HG02759 (cell line): Measurements from ENCODE around the gene C4orf54.

Experiments
- ATAC-seq: cut with Tn5 transposase; IDR thresholded peaks from one replicate; pipeline ENCODE4 v1.9.1; 2021; ENCODE audit warnings: mild to moderate bottlenecking, moderate library complexity; ENCODE audit not compliant: unreplicated experiment

Gene C4orf54

DNA sequence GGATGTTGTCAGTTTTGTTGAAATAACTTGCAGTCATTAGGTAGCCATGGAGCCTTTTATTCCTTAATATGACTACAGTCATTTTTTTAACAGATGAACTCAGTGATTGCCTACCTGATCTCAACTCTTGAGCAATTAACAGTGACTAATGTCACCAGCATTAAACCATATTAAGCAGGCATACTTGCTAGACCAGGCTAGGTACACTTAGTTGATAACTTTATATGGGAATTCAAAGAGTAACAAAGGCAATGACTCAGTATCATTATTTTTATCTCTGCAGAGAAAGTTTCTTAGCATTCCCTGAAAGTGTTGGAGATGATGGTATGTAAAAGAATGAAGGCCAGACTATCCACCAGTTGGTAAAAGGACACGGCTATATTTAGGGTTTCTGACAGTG is at the start of gene C4orf54:
TSS of gene C4orf54 (minus strand) at position 31 of the 400 bp plus-strand sequence. CDS start 3,180 bp downstream, outside the sequence.
- no peak for ATAC-seq

DNA sequence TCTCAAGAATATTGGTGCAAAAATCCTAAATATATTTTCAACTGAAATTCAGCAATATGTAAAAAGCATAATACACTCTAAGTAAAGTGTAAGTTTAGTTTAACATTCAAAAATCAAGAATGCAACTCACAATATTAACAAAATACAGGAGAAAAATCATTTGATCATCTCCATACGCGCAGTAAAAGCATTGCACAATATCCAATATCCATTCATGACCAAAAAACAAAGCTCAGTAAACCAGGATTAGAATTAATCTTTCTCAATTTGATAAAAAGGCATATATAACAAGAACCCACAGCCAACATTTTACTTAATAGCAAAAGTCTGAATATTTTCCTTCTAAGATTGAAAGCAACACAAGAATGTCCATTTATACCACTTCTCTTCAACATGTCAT is 48.3 kb upstream of the C4orf54 start:
- no peak for ATAC-seq

DNA sequence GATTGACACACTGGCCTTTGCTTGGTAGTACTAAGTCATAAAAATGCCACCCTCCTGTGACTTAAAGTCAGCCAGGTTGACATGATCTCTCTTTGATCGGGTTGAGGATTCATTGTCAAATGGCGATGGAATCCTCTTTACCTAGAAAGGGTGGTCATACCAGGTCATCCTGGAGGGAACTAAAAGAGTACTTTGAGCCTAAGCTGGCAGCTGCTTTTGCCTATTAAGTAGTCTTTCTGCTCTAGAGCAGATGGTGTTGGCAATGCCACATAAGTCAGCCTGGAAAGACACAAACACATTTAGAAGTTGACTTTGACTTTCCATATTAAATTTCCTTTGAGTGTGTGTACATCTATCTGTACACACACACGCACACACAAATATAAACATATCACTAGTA is 39.2 kb upstream of the C4orf54 start:
- no peak for ATAC-seq

DNA sequence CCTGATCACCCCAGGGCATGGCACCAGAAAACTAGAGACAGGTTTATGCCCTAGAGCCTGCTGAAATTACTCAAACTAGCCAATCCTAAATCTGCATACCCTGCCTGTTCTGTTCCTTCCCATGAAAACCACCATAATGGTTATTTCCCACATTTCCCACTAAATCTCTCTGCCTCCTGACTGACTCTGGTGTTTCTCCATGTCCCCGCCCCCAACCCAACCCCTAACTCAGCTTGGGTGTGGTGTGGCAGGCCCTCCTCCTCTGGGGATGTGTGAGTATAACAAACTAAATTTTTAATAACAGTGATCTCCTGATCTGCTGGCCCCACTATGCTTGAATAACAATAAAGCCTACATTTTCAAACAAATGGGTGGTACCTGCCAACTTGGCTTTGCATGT is 35.5 kb upstream of the C4orf54 start:
- ATAC-seq, result no peak

DNA sequence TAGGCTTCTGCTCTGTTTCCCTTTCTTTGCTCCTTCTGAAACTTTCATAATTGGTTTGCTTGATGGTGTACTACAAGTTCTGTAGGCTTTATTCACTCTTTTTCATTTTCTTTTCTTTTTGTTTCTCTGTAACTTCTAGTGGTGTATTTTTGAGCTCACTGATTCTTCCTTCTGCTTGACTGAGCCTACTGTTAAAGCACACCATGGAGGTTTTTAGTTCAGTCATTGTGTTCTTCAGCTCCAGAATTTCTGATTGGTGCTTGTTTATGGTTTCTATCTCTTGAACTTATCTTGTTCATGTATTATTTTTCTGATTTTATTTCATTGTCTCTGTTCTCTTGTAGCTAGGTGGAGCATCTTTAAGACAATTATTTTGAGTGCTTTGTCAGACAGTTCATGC is 33.4 kb upstream of the C4orf54 start:
- ATAC-seq, result no peak

DNA sequence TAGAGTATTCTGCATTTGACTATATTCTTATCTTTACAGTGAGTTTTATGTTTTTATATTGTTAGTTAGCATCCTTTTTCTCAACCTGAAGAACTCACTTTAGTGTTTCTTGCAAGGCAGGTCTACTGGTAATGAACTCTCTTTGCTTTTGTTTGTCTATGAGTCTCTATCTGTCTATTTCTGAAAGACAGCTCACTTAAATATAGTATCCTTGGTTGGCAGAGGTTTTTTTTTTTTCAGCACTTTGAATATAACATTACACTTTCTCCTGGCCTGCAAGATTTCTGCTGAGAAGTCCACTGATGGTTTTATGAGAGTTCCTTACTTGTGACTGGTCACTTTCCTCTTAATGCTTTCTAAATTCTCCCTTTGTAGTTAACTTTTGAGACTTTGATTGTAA is 32.8 kb upstream of the C4orf54 start:
- no peak for ATAC-seq

DNA sequence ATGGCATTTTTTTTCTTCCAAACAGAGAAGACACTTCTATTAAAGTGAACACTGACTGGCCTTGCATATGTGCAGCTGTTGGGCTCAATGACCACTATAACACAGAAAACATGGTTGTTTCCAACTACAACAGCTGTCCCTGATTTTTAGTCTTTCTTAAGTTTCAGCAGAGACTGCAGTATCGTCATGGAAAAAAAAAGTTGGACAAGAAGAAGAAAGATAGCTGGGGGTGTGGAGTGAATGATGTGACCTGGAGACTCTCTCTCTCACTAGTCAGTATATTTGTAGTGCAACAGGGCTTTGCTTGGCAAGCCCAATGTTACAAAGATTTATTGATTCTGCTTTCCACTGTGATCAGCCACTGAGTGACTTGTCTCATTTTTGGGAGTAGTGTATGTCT is 29.5 kb upstream of the C4orf54 start:
- no peak for ATAC-seq

DNA sequence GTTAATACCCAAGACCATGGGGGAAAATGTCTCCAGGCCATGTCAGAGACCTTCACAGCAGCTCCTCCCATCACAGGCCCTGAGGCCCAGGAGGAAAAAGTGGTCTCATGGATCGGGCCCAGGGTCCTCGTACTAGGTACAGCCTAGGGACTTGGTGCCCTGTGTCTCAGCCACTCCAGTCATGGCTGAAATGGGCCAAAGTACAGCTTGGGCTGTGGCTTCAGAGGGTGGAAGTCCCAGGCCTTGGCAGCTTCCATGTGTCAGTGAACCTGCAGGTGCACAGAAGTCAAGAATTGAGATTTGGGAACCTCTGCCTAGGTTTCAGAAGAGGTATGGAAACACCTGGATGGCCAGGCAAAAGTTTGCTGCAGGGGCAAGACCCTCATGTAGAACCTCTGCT is 27.6 kb upstream of the C4orf54 start:
- no peak for ATAC-seq

DNA sequence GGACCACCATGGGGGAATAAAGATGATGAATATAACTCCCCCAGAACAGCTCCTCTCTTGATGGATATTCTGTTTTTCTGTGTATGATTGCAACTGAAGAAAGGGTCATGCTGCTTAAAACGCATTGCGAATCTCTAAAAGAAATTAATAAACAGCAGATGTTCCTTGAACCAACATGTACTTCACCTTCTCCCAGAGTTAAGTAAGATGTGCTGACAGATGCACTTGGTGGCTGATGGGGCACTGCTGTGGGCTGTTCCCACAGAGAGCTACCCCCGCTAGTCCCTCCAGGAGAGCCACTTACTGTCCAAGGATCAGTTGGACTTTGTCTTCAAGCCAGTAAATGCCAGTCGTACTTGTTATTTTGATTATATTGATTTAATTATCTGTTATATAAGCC is 26.3 kb upstream of the C4orf54 start:
- ATAC-seq, result no peak

DNA sequence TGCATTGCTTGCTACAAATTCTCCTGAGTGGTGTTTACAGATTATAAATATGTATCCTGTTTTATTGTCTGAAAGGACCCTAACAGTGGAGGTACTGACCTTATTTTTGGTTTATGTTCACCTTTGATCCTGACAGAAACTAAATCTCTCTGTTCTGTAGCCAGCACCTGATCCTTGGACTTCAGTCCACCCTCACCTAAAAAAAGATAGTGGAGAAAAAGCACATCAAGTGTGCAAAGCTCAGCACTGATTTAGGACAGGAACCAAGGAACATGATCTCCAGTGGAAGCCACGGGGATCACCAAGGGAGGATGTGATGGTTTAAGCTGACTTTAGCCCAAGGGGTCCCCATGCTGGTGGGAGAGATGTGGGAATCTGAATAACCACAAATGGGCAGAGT is 22.3 kb upstream of the C4orf54 start:
- ATAC-seq, result no peak

DNA sequence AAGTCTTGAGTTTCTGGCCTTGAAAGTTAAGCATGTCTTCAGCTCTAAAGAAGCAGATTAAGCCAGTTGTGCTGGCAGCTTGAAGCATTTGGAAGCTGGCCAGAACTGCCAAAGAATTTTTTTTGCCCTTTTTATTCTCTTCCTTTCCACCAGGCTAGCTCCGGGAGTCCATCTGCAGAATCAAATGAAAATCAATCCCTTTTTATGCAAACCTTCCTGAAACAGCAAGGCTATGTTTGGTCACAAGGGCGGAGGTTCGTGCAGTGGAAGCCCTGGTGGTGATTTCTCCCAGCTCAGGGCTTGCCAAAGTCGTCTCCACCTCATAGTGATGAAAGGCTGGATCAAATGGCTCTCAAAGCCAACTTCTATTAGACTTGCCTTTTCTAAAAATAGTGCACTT is 21.6 kb upstream of the C4orf54 start:
- no peak for ATAC-seq

DNA sequence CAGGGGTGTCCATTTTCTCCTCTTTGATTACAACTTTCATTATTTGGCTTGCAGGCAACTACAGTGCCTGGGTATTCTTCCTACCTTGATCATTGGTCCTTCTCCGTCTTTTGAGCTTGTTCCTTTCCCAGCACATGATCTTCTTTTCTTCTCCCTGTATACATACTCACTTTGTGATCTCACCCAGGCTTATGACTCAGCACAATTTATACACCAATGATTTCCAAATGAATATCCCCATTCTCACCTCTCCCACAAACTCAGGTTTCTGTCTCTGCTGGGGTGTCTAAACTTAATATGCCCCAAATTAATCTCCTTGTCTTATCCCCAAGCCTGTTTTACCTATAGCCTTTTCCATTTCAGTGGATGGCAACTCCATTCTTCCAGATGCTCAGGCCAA is 19.5 kb upstream of the C4orf54 start:
- no peak for ATAC-seq

DNA sequence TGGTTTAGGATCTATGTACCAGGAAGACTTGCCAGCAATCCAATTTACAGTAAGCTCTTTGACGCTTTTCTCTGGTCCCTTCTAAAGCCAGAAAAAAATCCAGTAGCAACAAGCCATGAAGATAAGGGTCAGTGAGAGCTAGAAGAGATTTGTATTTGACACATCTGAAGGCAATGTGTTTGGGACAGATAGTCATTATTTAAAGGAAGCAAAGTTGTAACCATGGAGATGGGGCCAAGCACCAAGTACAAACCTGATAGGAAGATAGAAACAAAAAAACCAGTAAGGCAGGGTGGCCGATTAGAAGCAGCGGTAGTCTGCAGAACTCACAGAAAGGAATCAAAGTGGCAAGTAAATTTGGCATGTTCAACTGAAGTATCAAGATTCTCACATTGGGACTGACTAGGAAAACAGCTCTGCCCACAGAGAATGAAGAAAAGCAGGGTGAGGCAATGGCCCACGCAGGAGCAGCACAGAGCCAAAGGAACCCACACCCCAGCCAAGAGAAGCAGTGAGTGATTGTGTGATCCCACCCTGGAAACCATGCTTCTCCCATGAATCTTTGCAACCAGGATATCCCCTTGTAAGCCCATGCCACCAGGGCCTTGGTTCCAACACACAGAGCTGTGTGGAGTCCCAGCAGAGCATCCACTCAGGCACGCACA is 12.9 kb upstream of the C4orf54 start:
- no peak for ATAC-seq

DNA sequence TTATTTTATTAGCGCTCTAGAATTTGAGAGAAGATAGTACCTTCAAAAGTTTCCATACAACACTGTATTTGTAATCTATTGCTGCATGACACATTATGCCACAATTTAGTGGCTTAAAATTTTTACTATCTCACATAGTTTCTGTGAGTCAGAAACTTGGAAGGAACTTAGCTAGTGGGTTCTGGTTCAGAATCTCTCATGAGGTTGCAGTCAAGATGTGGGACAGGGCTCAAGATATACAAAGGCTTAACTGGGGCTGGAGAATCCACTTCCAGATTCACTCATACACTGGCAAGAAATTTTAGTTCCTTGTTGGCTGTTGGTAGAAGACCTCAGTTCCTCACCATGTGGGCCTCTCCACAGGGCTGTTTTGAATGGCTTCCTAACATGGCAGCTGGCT is 11.5 kb upstream of the C4orf54 start:
- ATAC-seq, result no peak

DNA sequence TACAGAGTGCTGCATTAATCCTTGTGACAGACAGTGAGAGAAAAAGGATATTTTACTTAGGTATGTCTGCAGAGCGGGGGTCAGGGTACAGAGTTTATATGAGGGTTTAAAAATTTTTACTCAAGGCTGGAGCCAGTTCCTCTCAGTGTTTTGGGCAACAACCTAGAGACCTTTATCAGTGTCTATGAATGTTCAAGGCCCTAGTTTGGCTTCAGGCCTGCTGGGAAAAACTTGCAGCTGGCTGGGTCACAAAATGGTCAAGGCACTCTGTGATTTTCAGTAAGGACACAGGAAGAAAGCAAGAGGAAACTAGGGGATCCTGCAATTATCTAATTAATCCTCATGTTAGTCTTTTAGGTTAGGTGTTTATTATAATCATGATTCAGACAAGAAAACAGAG is 10.8 kb upstream of the C4orf54 start:
- ATAC-seq, result no peak

DNA sequence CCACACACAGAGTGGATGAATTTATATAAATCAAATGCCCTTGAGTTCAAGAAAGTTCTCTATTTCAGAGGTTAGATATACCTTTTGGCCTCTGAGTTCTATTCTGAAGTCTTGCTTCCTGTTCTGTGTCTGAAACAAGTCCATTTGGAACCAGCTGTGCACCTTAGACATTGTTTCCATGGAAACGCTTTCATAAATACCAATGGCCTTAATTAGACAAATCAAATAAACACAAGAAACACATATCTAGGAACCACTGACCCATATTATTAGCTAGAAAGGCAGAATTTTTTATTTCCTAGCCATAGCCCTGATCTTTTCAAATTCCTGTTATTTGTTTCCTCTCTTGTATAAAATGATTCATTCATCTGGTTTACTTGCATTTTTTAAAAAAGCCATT is 8.4 kb upstream of the C4orf54 start:
- no peak for ATAC-seq

DNA sequence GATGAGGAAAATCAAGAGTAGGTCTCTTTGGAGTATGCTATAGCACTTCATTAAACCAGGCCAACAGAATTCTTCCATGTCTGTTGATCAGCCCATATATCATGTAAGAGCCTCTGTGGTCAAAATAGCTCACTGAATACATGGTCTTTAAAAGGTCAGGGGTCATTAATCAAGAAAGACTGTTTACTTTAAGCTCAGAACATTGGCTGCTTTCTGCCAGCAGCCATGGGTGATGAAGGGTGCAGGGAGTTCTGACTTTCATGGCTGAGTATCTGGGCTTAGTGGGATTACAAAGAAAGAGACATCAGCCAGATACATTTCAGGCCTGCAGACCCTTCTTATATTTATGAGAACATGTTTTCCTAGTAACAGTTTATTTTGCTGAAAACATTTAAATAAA is 7.1 kb upstream of the C4orf54 start:
- no peak for ATAC-seq

DNA sequence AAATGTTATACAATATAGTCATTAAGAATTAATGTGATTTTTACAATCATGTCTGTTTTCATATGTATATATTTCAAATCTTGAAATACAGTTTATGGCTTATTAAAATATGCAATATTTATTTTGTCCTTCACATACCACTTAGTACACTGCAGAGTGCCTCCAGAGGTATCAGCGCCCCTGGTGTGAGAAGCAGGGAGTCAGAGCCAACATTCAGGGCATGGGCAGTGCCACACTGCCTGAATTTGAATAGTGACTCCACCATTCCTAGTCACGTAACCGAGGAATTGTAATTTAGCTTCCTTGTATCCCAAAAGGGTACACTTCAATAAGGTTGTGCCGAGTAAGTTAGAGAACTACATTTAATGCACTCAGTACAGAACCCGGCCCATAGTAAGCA is 4.3 kb upstream of the C4orf54 start:
- ATAC-seq, result no peak

DNA sequence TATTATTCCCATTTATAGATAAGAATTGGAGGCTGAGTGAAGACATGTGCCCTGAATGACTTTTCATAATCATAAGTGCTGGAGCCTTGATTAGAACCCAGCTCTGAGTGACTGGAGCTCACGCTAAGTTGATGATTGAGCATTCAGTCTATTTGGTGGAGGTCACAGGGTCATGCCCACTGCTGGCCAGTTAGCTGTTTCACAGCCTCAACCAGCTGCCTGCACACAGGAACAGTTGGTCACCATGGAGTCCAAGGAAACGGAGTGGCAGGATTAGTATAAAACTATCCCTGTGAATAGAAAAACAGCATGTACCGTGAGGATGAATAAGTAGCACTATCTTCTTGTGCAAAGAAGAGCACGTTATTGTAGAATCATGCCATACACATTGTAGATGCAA is 1.0 kb upstream of the C4orf54 start:
- no peak for ATAC-seq

DNA sequence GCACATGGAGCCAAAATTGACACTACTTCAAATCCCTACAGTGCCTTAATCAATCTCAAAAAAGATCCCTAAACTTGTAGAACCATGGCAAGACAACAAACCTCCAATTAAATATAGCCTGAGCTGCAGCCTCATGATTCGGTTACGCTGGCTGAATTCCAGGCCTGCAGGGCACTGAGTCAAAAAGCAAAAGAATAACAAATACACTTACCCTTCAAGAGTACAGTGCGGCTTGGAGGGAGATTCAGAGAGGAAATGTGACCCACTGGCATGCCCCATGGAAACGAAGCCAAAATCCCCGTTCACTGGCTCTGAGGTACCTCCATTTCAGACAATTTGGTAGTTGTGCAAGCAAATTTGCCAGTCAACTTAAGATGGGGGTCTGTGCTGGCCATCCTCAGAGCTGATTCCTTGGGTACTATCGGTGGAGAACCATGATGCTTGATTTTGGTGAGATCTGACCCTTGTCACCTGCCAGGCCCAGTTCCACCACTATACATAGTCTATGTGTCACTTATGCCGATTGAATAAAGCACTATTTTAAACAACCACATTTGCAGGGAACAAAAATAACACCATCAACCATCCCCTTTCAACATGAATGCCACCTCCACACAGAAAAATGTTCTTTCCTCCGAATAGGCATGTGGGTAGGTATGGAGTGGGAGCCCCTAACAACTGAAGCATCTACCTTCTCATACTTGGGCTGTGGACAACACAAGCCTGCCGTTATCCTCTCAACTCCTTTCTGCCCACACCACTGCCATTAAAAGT is 2.1 kb downstream of the C4orf54 start:
- ATAC-seq, result no peak

DNA sequence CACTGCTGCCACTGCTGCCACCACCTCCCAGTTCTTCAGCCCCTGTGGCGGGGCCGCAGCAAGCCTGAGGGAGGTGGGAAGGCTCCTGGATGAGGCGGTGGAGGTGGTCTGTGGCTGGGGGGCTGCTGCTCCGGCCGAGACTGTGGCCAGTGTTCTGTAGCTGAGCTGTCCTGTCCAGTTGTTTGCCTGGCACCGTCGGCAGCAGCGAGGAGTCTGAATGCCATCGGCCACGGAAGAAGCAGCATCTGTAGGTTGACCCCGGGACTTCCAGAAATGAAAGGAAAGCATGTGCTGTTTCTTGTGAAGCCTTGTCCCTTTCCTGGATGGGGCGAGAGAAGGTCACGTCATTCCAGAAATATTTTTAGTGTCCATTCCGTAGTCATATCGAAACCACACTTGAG is 3.3 kb downstream of the C4orf54 start:
- ATAC-seq, result no peak

DNA sequence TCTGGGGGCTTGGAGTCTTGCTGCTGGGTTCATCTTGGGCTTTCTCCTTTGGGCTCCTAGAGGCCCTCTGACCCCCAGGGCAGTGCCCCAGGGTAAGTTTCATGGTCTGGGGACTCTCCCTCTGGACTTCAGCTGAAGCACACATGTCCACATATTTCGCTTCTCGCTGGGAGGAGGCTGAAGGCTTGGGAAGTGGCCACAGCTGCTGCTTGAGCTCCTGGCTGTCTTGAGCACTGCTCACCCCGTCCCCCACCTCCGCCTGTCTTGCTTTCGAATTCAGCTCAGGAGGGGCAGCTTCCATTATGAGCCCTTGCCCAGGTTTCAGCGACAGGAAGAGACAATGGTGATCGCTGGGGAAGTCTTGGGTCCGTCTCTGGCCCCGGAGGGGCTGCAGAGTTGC is 3.7 kb downstream of the C4orf54 start:
- no peak for ATAC-seq
